Measurements from ENCODE around the gene LTA.
A peak's percentile ranks its signal among the peaks of the same experiment; 100 is the strongest.

Gene LTA

GRCh38 chr6:31572041-31572911 lies at the start of gene LTA:
TSS of gene LTA (plus strand) at chr6:31572289. CDS start at chr6:31572743, 454 bp downstream.
- DNase-seq, result no peak

GRCh38 chr6:31525553-31525931 lies 46.5 kb upstream of the LTA start:
- DNase-seq, result no peak

- no peak for DNase-seq
Observed at GRCh38 chr6:31525932-31526591, 46.0 kb upstream of the LTA start.

- DNase-seq, result no peak
Observed at GRCh38 chr6:31528307-31528777, 43.7 kb upstream of the LTA start.

- no peak for DNase-seq
Observed at GRCh38 chr6:31528821-31529328, 43.2 kb upstream of the LTA start, which contains the start of gene MCCD1. TSS of gene MCCD1 (plus strand) at chr6:31528962. CDS start at chr6:31529015, 53 bp downstream.

DNA sequence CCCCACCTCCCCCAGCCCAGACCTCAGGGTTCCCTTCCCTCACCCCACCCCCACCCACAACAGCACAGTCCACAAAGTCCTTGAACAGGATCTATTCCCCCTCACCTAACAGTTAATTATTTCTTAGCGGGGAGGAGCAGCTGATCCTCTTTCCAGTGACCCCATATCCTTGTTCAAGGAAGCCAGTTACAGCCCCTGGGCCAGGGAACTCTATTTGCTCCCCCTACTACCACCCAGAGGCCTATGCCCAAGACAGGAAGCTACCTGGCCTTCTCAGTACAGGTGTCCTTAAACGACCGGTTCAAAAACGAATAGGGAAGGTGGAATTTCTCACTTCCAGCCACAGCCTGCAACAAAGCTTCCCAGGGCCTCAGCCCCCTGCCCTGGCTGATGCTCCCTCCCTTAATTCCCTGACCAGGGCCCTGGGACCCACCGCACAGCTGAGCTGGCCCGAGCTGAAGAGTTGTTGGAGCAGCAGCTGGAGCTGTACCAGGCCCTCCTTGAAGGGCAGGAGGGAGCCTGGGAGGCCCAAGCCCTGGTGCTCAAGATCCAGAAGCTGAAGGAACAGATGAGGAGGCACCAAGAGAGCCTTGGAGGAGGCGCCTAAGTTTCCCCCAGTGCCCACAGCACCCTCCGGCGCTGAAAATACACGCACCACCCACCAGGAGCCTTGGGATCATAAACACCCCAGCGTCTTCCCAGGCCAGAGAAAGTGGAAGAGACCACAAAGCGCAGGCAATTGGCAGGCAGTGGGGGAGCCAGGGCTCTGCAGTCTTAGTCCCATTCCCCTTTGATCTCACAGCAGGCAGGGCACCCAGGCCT lies 42.5 kb upstream of the LTA start:
- no peak for DNase-seq

DNA sequence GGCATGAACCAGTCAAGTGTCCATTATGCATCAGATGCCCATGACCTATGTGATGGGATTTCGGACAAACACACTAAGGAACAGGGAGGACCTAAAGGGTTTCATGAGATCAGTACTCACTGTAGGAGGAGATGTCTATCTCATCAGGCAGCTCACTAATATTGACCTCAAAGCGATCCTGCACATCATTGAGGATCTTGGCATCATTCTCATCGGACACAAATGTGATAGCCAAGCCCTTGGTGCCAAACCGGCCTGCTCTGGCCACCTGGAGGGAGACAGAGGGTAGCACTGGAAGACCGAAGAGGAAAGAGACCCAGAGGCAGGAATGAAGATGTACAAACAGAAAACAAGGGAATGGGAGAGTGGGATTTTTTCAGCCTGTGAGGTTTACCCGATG lies 41.4 kb upstream of the LTA start:
- no peak for DNase-seq

GRCh38 chr6:31531162-31531561 lies 40.9 kb upstream of the LTA start:
- DNase-seq, result no peak

DNA sequence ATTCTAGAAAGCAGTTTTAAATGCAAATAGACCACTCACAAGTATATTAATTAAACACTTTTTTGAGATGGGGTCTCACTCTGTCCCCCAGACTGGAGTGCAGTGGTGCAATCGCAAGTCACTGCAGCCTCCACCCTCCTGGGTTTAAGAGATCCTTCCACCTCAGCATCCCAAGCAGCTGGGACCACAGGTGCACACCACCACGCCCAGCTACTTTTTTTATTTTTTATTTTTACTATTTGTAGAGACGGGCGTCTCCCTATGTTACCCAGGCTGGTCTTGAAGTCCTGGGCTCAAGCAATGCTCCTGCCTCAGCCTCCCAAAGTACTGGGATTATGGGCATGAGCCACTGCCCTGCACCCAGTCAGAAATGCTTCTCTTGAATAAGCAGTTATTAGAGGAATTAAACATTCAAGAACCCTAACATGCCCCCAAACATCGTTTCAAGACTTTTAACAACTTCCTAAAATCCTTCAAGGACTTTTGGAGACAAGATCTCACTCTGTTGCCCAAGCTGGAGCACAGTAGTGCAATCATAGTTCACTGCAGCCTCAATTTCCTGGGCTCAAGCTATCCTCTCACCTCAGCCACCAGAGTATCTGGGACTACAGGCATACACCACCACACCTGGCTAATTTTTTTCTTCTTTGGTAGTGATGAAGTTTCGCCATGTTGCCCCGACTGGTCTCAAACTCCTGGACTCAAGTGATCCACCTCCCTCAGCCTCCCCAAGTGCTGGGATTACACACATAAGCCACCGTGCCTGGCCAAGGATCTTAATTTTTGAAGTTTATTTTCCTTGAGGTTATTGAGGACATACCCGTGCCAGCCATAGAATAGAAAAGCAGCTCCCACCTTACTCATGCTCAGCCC lies 40.1 kb upstream of the LTA start:
- no peak for DNase-seq

- DNase-seq, result no peak
Observed at GRCh38 chr6:31532644-31533454, 39.2 kb upstream of the LTA start.

DNA sequence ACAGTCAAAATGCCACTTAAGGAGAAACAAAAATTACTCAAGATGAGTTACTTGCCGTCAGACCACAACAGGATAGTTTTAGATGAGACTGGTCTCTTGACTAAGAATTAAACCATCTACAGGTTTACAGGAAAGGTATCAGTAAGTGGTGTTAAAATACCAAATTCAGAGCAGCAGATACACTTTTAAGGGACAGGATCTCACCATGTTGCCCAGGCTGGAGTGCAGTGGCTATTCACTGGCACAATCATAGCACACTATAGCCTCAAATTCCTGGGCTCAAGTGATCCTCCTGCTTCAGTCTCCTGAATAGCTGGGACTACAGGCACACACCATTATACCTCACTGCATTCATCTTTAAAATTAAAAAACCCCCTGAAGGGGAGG lies 38.6 kb upstream of the LTA start:
- no peak for DNase-seq

GRCh38 chr6:31534011-31534410 lies 38.1 kb upstream of the LTA start:
- DNase-seq, result no peak

GRCh38 chr6:31534521-31535040 lies 37.5 kb upstream of the LTA start:
- DNase-seq, result no peak

GRCh38 chr6:31535538-31536324 lies 36.4 kb upstream of the LTA start:
- DNase-seq, result no peak

DNA sequence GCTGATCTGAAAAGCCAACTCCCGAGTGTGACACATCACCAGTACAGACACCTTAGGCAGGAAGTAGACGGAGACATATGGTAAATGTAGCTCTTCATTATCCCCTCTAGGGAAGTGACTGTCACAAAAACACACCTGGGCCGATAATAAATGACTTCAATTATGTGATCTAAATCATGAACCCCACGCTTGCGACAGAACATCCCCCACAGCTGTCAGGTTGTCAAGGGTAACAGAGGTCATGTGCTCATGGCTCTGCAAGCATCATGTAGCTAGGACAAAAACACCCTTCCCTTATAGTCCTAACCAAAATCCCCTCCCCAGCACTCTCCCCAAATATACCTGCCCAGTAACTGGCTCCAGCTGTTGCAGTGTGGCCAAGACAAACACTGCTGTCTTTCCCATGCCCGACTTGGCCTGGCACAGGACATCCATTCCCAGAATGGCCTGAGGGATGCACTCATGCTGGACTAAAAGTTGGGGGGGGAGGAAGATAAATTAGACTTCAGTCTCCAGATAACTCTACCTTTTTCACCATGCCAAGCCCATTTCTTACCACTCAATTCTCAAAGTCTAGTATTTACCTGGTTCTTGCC lies 33.2 kb upstream of the LTA start:
- DNase-seq, result no peak

DNA sequence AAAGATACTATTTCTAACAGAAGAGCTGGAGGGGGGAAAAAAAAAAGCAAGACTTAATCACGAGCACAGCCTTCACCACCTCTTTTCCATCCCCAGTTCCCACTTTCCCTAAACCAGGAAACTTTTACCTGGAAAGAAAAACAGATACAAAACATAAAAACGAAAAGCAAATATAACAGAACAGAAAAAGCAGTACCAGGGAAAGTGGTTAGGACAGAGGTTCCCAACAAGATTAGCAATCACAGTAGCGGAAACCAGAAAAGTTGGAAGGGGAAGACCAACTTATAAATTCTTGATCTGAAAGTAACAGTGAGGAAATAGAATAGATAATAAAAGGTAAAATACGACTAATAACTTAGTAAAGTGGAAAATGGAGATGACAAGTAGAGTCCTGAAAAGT lies 31.4 kb upstream of the LTA start:
- no peak for DNase-seq

DNA sequence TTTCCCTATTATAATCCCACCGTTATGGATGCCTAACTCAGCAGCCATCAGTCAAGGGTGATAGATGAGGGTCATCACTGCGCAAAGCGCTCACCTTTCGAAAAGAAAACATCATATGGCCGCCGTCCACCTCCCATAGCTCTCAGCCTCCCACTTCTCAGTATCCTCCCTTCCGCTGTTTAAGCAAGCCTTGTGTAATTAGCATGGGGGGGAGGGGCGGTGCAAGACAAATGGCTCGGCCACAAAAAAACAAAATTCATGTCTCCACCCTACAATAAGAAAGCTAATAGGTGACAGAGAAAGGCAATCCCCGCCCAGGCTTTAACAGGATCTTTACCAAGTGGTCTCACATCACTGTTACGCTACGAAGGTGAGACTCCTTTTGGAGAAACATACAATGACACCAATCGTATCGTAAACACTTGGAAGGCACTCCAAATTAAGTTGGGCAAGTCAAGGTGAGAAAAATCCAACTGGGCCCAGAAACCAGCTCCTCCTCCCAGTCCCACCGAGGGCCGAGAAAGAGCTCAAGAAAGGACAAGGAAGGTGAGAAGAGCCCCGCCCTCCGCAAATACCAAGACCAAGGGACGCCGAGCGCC lies 30.9 kb upstream of the LTA start:
- no peak for DNase-seq

GRCh38 chr6:31541658-31542521 lies 30.2 kb upstream of the LTA start, which contains the start of gene DDX39B:
TSS of gene DDX39B (minus strand) at chr6:31542003. CDS start at chr6:31540532, 1,471 bp downstream.
- peak; percentile 69 for DNase-seq

All from NCI-H524 treated with DMSO at 0.1 percent for 48 hours (cell line).